Measurements from ENCODE around the gene MSH3.
A peak's percentile ranks its signal among the peaks of the same experiment; 100 is the strongest.

The MSH3 gene

DNA sequence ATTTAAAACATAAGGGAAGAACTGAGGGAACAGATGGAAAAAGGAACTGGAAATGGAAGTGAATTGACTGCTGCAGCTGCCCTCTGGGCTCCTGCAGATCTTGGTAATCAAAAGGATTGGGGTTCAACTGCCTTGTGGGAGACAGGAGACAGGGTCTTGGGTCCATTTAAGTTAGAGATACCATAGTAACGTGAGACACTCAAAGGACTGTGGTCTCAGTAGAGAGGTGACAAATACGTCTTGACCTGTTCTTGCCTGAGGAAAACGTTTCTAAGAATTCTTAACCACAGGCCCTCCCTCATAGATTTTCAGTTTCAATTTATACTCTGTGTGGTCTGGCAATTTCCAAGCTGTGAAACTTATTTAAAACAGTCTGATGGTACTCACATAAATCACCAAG, 101.2 kb downstream of the MSH3 start:
- Histone ChIP-seq H3K9ac (peak overlapping the region in 3 of 11 experiments; percentile 2 to 37 (median 6); a peak in 1 of 22 replicates), H3K27ac (peak overlapping the region in 4 of 11 experiments; percentile 5 to 51 (median 32); a peak in 3 of 22 replicates), H3K9me3 (replicated peaks in 1 of 11) (peaks cover 0 to 5% (median 0%) of the 10 kb centered on the region in 11 experiments; a peak in 3 of 22 replicates)

DNA sequence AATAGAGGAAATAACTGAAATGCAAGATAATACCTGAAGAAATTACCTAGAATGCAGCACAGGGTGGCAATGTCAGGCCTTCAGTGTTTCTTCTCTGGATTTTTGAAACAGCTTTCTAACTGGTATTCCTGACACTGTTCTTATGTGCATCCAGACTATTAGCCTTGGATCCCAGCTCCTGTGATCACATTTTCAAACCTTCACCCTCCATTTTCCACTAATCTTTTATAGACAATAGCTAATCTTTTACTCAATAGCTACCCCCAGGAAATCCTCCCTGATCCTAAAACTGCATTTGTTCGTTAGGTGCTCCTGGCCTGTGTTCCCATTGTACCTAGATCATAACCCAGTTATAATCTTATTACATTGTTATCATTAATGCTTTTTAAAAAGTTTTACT, 101.8 kb downstream of the MSH3 start:
- no peak overlapping the region for H3K9ac ChIP-seq
- no peak overlapping the region for H3K27ac ChIP-seq
- peaks cover 9 to 59% (median 23%) of the 10 kb centered on the region in 11 experiments; a peak in 19 of 22 replicates for H3K36me3 ChIP-seq
- H3K4me3 ChIP-seq, result no peak overlapping the region
- H3K27me3 ChIP-seq, result no peaks in the 10 kb centered on the region
- H3K4me2 ChIP-seq, result peak overlapping the region; percentile 65 to 91 (median 78); a peak in 17 of 22 replicates
- peaks cover 0 to 5% (median 0%) of the 10 kb centered on the region in 11 experiments; a peak in 3 of 22 replicates for H3K9me3 ChIP-seq (replicated peaks in 1 of 11)
- H3K4me1 ChIP-seq, result peaks cover 20 to 34% (median 26%) of the 10 kb centered on the region in 10 experiments
- H4K20me1 ChIP-seq, result no peaks in the 10 kb centered on the region
- TF ChIP-seq Cebpa-rat (IDR thresholded peaks at IDR 0.05), result no peak

More for the DNA sequence above, 101.2 kb downstream of the MSH3 start:
- H3K4me1 ChIP-seq, result peaks cover 20 to 34% (median 26%) of the 10 kb centered on the region in 10 experiments
- 0 out of 20 replicates have a peak overlapping the region, but pooled peaks of 2 of the 10 experiments have one; percentile 20 to 32 for H3K4me3 ChIP-seq
- no peak for TF ChIP-seq Cebpa-rat (IDR thresholded peaks at IDR 0.05)
- no peaks in the 10 kb centered on the region for H4K20me1 ChIP-seq
- peaks cover 7 to 58% (median 23%) of the 10 kb centered on the region in 11 experiments; a peak in 18 of 22 replicates for H3K36me3 ChIP-seq
- H3K27me3 ChIP-seq, result no peaks in the 10 kb centered on the region
- peak overlapping the region; percentile 65 to 91 (median 78) for H3K4me2 ChIP-seq

DNA sequence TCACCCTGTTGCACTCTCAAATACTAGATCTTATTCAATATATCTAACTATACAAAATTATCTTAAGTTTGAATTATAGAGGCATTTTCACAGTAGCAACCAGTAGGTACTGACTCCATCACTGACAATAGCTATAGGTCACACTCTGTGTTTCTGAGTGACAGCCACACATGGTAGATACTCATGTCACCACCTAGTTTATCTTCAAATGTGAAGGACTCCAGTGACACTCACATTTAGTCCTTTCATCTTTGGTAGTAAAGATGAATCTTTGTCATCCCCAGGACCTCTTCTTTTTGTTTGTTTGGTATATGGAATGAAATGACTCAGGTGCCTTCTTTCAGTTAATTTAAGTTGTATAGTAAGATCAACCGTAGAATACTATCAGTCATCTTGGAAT, 102.8 kb downstream of the MSH3 start:
- Histone ChIP-seq H3K36me3 (peaks cover 3 to 54% (median 20%) of the 10 kb centered on the region in 11 experiments; a peak in 18 of 22 replicates), H3K27me3 (no peaks in the 10 kb centered on the region), H4K20me1 (no peaks in the 10 kb centered on the region), H3K4me1 (peaks cover 20 to 34% (median 26%) of the 10 kb centered on the region in 10 experiments), H3K27ac (no peak overlapping the region), H3K9ac (no peak overlapping the region), H3K4me3 (no peak overlapping the region), H3K4me2 (no peak overlapping the region), H3K9me3 (replicated peaks in 1 of 11) (peaks cover 0 to 4% (median 0%) of the 10 kb centered on the region in 11 experiments; a peak in 3 of 22 replicates)
- no peak for TF ChIP-seq Cebpa-rat (IDR thresholded peaks at IDR 0.05)

DNA sequence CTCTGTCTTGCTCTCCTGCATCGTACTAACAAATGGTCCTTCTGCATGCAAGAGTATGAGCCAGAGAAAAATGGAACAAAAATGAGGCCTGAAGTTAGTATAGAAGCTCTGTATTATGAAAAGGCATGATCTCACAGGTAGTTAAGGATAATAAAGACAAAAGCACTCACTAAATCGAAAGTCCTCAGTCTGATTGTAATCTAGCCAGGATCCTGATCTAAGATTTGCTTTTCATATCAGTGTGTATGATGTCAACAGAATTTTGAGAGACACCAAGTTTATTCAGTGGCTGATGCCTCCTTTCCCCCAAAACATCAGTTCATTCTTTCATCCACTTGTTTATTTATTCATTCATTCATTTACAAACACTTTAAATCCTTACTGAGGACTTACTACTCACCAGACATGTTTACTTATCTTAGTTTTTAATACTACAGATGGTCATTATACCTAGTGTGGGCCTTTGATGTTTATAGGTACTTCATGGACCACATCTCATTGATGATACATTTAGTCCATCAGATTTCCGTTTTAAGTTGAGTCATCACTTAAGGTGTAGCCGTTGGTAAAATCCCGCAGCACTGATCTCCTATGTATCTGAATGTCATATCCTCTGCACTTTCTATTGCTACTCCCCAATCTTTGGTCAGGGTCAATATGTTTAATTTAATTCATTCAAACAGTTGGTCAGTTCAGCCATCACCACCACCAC, 105.6 kb downstream of the MSH3 start:
- Histone ChIP-seq H3K9me3 (replicated peaks in 1 of 11) (no peaks in the 10 kb centered on the region), H3K4me1 (peaks cover 12 to 19% (median 15%) of the 10 kb centered on the region in 10 experiments), H3K9ac (no peak overlapping the region), H3K27ac (no peak overlapping the region), H3K36me3 (peaks cover 18 to 62% (median 33%) of the 10 kb centered on the region in 11 experiments; a peak in 20 of 22 replicates), H3K4me3 (no peak overlapping the region), H3K4me2 (no peak overlapping the region), H4K20me1 (no peaks in the 10 kb centered on the region), H3K27me3 (no peaks in the 10 kb centered on the region)
- TF ChIP-seq Cebpa-rat (IDR thresholded peaks at IDR 0.05), result no peak

DNA sequence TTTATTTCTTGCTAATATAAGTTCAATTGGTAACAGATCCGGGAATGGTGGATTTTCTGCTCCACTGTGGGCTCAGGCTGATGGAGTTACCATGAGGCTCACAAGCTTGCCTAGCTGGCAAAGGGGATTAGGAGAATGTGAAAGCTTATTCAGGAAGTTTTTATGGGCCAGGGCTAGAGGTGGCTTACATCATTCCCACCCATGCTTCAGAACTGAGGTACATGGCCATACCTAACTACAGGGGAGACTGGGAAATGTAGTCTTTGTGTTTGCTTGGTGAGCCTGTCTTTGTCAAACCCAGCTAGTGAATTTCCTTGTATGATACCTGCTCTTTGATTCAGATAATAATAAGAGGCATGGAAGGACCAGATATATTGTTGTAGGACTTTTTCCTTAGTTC, 106.2 kb downstream of the MSH3 start:
- H3K36me3 ChIP-seq, result peaks cover 18 to 67% (median 33%) of the 10 kb centered on the region in 11 experiments; a peak in 20 of 22 replicates
- H3K9ac ChIP-seq, result no peak overlapping the region
- H3K27ac ChIP-seq, result no peak overlapping the region
- no peaks in the 10 kb centered on the region for H3K27me3 ChIP-seq
- no peaks in the 10 kb centered on the region for H4K20me1 ChIP-seq
- no peaks in the 10 kb centered on the region for H3K9me3 ChIP-seq (replicated peaks in 1 of 11)
- peaks cover 6 to 12% (median 9%) of the 10 kb centered on the region in 10 experiments for H3K4me1 ChIP-seq
- H3K4me2 ChIP-seq, result no peak overlapping the region
- H3K4me3 ChIP-seq, result no peak overlapping the region
- no peak for TF ChIP-seq Cebpa-rat (IDR thresholded peaks at IDR 0.05)

DNA sequence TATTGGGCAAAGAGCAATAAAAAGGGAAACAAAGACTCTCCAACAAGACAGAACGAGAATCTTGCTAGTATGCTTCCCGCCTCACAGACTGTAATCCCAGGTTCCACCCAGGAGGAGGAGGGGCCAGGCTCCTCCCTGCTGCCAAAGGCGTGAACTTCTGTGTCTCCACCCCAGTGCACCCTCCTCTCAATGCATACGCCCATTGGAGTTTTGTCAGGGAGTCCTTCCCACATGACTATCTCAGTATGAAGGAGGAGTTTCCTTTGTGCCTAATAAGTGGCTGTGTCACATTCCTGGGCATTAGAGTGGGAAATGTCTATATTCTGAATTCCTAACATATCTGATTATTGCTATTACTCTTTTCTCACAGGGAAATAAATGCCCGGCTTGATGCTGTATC, 106.7 kb downstream of the MSH3 start:
- no peaks in the 10 kb centered on the region for H3K9me3 ChIP-seq (replicated peaks in 1 of 11)
- peaks cover 19 to 67% (median 33%) of the 10 kb centered on the region in 11 experiments; a peak in 21 of 22 replicates for H3K36me3 ChIP-seq
- no peak overlapping the region for H3K27ac ChIP-seq
- no peaks in the 10 kb centered on the region for H3K27me3 ChIP-seq
- no peaks in the 10 kb centered on the region for H4K20me1 ChIP-seq
- H3K4me2 ChIP-seq, result no peak overlapping the region
- TF ChIP-seq Cebpa-rat (IDR thresholded peaks at IDR 0.05), result no peak
- H3K4me1 ChIP-seq, result peaks cover 2 to 7% (median 4%) of the 10 kb centered on the region in 10 experiments; a peak in 18 of 20 replicates
- no peak overlapping the region for H3K4me3 ChIP-seq
- H3K9ac ChIP-seq, result no peak overlapping the region

DNA sequence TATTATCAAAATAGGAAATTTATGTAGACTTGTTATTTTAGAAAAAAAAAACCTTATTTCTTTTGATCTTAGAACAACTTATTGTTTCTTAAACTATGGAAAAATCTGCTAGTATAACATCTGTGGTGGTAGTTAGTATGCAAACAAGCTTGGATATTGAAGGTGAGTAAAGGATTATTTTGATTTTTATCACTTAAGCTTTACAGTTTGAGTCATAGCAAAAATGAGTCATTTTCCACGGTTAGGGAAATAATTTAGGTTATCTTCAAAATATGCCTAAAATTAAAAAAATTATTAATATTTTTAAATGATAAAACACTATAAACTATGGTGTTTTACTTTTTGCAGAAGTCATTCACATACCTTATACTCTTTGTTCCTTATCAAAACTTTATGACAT, 107.5 kb downstream of the MSH3 start:
- Histone ChIP-seq H3K9ac (no peak overlapping the region), H3K4me1 (no peaks in the 10 kb centered on the region), H3K4me2 (no peak overlapping the region), H3K36me3 (peaks cover 22 to 67% (median 36%) of the 10 kb centered on the region in 11 experiments; a peak in 21 of 22 replicates), H4K20me1 (no peaks in the 10 kb centered on the region), H3K4me3 (no peak overlapping the region), H3K27me3 (no peaks in the 10 kb centered on the region), H3K27ac (no peak overlapping the region), H3K9me3 (replicated peaks in 1 of 11) (no peaks in the 10 kb centered on the region)
- TF ChIP-seq Cebpa-rat (IDR thresholded peaks at IDR 0.05), result no peak

DNA sequence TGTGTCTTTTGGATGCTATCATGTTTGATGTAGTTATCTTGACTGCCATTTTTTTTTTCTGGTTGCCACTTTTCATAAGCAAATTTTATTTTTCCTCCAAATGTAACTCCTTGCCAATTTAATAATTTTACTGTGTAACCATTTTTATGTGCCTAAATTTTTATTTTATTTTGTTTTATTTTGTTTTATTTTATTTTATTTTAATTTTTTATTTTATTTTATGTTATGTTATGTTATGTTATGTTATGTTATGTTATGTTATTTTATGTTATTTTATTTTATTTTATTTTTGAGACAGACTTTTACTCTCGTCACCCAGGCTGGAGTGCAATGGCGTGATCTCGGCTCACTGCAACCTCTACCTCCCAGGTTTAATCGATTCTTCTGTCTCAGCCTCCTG, 108.1 kb downstream of the MSH3 start:
- no peak overlapping the region for H3K9ac ChIP-seq
- no peaks in the 10 kb centered on the region for H3K9me3 ChIP-seq (replicated peaks in 1 of 11)
- H3K4me1 ChIP-seq, result no peaks in the 10 kb centered on the region
- H4K20me1 ChIP-seq, result no peaks in the 10 kb centered on the region
- H3K27ac ChIP-seq, result no peak overlapping the region
- no peaks in the 10 kb centered on the region for H3K27me3 ChIP-seq
- H3K4me2 ChIP-seq, result no peak overlapping the region
- peaks cover 22 to 64% (median 36%) of the 10 kb centered on the region in 11 experiments; a peak in 21 of 22 replicates for H3K36me3 ChIP-seq
- no peak overlapping the region for H3K4me3 ChIP-seq
- no peak for TF ChIP-seq Cebpa-rat (IDR thresholded peaks at IDR 0.05)

DNA sequence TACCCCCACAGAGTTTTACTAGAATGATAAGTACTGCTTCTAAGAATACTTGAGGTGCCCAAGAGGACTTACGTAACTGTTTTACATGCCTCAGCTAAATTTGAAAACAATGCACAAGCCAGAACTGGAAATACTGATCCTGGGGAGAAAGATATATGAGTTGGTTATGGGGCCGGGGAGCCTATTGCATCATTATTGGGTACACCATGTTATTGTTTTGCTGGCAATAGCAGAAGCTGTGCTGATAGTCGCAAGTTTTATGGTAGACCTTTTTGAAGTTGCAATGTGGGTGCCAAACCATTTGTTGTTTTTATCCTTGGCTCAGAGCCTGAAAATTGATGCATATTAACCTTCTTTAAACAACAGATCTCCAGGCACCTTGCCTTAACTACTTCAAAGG, 108.8 kb downstream of the MSH3 start:
- H4K20me1 ChIP-seq, result no peaks in the 10 kb centered on the region
- no peak overlapping the region for H3K4me2 ChIP-seq
- no peaks in the 10 kb centered on the region for H3K27me3 ChIP-seq
- no peak for TF ChIP-seq Cebpa-rat (IDR thresholded peaks at IDR 0.05)
- H3K27ac ChIP-seq, result no peak overlapping the region
- H3K4me3 ChIP-seq, result no peak overlapping the region
- H3K36me3 ChIP-seq, result peaks cover 23 to 62% (median 38%) of the 10 kb centered on the region in 11 experiments; a peak in 21 of 22 replicates
- H3K4me1 ChIP-seq, result no peaks in the 10 kb centered on the region
- H3K9ac ChIP-seq, result no peak overlapping the region
- no peaks in the 10 kb centered on the region for H3K9me3 ChIP-seq (replicated peaks in 1 of 11)
